Activated CD4-positive, alpha-beta T cell treated with anti-CD3 and anti-CD28 coated beads, Interleukin-2, amount 50 U/mL, for 1 hour (primary cell): ENCODE measurements around the gene NME2.
"Not testable (repeated sequence)": the region's sequence is repeated elsewhere in the genome, so short reads cannot be mapped to it uniquely, and the experiment has no call there.

Experiments used
- DNase-seq: peaks from one replicate; pipeline ENCODE4 v3.0.0-alpha.2; 2020

NME2 gene

GRCh38 chr17:51153210-51154072, 12.8 kb upstream of the NME2 start, which contains the start of gene NME1:
Gene NME1, plus strand, starts transcription at chr17:51153559. Its CDS starts 2,096 bp downstream, at chr17:51155655.
- peak; percentile 96 for DNase-seq

- no peak for DNase-seq
Measured at GRCh38 chr17:51154176-51154575, 12.0 kb upstream of the NME2 start.

- DNase-seq: no peak
Measured at GRCh38 chr17:51155416-51155815, 10.8 kb upstream of the NME2 start.

- no peak for DNase-seq
Measured at GRCh38 chr17:51159604-51160003, 6.6 kb upstream of the NME2 start.

GRCh38 chr17:51161541-51161940, 4.7 kb upstream of the NME2 start:
- DNase-seq: no peak

GRCh38 chr17:51164911-51165679, 1.1 kb upstream of the NME2 start:
- no peak for DNase-seq

- peak; percentile 11 for DNase-seq
Measured at GRCh38 chr17:51165680-51166197, 472 bp upstream of the NME2 start.

GRCh38 chr17:51166987-51167931, 1.0 kb downstream of the NME2 start:
- peak; percentile 57 for DNase-seq

GRCh38 chr17:51169340-51169739, 3.1 kb downstream of the NME2 start:
- DNase-seq: no peak

GRCh38 chr17:51170736-51171135, 4.5 kb downstream of the NME2 start:
- no peak for DNase-seq

- not testable (repeated sequence) for DNase-seq
Measured at GRCh38 chr17:51172030-51172429, 5.8 kb downstream of the NME2 start.

- no peak for DNase-seq
Measured at GRCh38 chr17:51180486-51180885, 14.3 kb downstream of the NME2 start.

- DNase-seq: no peak
Measured at GRCh38 chr17:51184124-51184523, 17.9 kb downstream of the NME2 start.

- DNase-seq: no peak
Measured at GRCh38 chr17:51185763-51186332, 19.6 kb downstream of the NME2 start.

GRCh38 chr17:51188271-51188833, 22.1 kb downstream of the NME2 start:
- DNase-seq: no peak

- no peak for DNase-seq
Measured at GRCh38 chr17:51189162-51189561, 23.0 kb downstream of the NME2 start.

- DNase-seq: no peak
Measured at GRCh38 chr17:51189628-51190027, 23.4 kb downstream of the NME2 start.

GRCh38 chr17:51191895-51192294, 25.7 kb downstream of the NME2 start:
- no peak for DNase-seq

- no peak for DNase-seq
Measured at GRCh38 chr17:51197754-51198153, 31.5 kb downstream of the NME2 start.

- DNase-seq: no peak
Measured at GRCh38 chr17:51200295-51200694, 34.1 kb downstream of the NME2 start.

GRCh38 chr17:51200846-51201245, 34.6 kb downstream of the NME2 start:
- no peak for DNase-seq

GRCh38 chr17:51203838-51204237, 37.6 kb downstream of the NME2 start:
- DNase-seq: no peak
